ENCODE measurements around the gene CDH4. TPM values are rescaled to one million over a fixed set of nuclear protein-coding genes. Genes with fewer than 3 reads are reported as not detected.

The CDH4 gene
- total and polyA plus RNA-seq, 2 of the 13 experiments (the other 11 are each of a cell fraction or from before 2014, with no cell fraction given): not detected

DNA sequence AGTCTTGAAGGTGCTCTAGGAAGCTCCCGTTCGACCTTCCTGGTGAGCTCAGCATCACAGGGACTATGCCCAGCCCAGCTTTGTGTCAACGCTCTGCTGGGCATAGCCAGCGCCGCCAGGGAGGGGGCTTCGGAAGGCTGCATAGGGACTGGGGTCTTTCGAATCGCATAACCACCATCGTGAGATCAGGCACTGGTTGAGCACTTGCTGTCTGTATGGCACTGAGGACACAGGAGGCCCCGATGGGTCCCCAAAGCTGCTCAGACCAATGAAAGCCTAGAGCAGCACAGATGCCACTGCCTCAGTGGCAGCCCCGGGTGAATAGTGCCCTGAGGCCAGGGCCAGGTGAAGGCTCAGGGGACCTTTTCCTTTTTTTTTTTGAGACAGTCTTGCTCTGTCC, 716.9 kb downstream of the CDH4 start:
- in situ Hi-C loops (cut with HindIII; ENCODE audit: extremely low pct_ligation_motif_present, low pct_unique_long_range_greater_than_20kb) (loop anchor here (5.0 kb wide), 1 partner anchor 52 kb away; no protein-coding TSS in a partner anchor), intact Hi-C loops (cut with micrococcal nuclease; ENCODE audit: unreplicated experiment) (no loop called here)
- TF ChIP-seq, protein P1, sequence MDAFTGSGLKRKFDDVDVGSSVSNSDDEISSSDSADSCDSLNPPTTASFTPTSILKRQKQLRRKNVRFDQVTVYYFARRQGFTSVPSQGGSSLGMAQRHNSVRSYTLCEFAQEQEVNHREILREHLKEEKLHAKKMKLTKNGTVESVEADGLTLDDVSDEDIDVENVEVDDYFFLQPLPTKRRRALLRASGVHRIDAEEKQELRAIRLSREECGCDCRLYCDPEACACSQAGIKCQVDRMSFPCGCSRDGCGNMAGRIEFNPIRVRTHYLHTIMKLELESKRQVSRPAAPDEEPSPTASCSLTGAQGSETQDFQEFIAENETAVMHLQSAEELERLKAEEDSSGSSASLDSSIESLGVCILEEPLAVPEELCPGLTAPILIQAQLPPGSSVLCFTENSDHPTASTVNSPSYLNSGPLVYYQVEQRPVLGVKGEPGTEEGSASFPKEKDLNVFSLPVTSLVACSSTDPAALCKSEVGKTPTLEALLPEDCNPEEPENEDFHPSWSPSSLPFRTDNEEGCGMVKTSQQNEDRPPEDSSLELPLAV (CRISPR knock-in tag; conservative IDR thresholded peaks at IDR 0.05; ENCODE audit: low read depth): no peak
- no peak for TF ChIP-seq CBFB (CRISPR knock-in tag; IDR thresholded peaks at IDR 0.05)
- BruUV-seq (replicated peaks): no TSS peak
- Histone ChIP-seq H3K9ac (ENCODE audit: insufficient read depth, low read depth, low read length) (no peak overlapping the region), H4K20me1 (ENCODE audit: insufficient read depth, low read length) (no peaks in the 10 kb centered on the region), H3K4me1 (ENCODE audit: insufficient read depth, low read length) (peaks cover 29% of the 10 kb centered on the region), H3K27me3 (ENCODE audit: control insufficient read depth in 1 of 2, insufficient read depth in 2 of 2, low read length in 2 of 2) (no peaks in the 10 kb centered on the region; a peak in 1 of 5 replicates), H3K27ac (ENCODE audit: extremely low read length, insufficient read depth, low read length) (no peak overlapping the region), H3K36me3 (replicated peaks in 1 of 2; ENCODE audit: control insufficient read depth in 1 of 2, insufficient read depth in 2 of 2, low read length in 2 of 2) (peaks cover 17 to 24% of the 10 kb centered on the region in 2 experiments; a peak in 4 of 5 replicates), H3K4me2 (ENCODE audit: low read depth, low read length) (no peak overlapping the region), H2AFZ (ENCODE audit: low read length) (no peak overlapping the region), H3K4me3 (replicated peaks in 1 of 3; ENCODE audit: insufficient read depth in 1 of 3, low read depth in 2 of 3, low read length in 3 of 3) (no peak overlapping the region), H3K9me3 (ENCODE audit: low read length) (no peaks in the 10 kb centered on the region), H3K79me2 (ENCODE audit: insufficient read depth, low read length) (no peaks in the 10 kb centered on the region)
- ChIA-PET POLR2A (no interaction called here), CTCF (ENCODE audit: low intra/inter-chr PET ratio, low total read pairs) (no interaction called here)
- no peak for ATAC-seq
- DNase-seq (ENCODE audit: low spot score): no peak
- WGBS (ENCODE audit: low lambda C conversion rate): 65% methylated on average over 11 of the region's 11 CpGs
- FAIRE-seq: no peak

DNA sequence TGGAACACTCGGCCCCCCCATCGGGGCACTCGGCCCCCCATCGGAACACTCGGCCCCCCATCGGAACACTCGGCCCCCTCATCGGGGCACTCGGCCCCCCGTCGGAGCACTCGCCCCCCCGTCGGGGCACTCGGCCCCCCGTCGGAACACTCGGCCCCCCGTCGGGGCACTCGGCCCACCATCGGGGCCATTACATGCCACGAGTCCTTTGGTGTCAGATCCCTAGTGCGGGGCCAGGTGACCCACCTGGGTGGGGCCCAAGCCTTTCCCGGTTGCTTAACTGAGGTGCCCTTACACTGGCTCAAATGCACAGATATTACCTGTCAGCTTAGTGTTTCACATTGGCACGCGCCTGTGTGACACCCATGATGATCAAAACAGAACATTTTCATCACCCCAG, 717.7 kb downstream of the CDH4 start:
- Histone ChIP-seq H2AFZ (ENCODE audit: low read length) (no peak overlapping the region), H3K4me2 (ENCODE audit: low read depth, low read length) (no peak overlapping the region), H3K36me3 (replicated peaks in 1 of 2; ENCODE audit: control insufficient read depth in 1 of 2, insufficient read depth in 2 of 2, low read length in 2 of 2) (peaks cover 23 to 32% of the 10 kb centered on the region in 2 experiments; a peak in 4 of 5 replicates), H3K27me3 (ENCODE audit: control insufficient read depth in 1 of 2, insufficient read depth in 2 of 2, low read length in 2 of 2) (no peaks in the 10 kb centered on the region; a peak in 1 of 5 replicates), H3K9ac (ENCODE audit: insufficient read depth, low read depth, low read length) (no peak overlapping the region), H3K79me2 (ENCODE audit: insufficient read depth, low read length) (no peaks in the 10 kb centered on the region), H3K27ac (ENCODE audit: extremely low read length, insufficient read depth, low read length) (no peak overlapping the region), H3K4me1 (ENCODE audit: insufficient read depth, low read length) (peaks cover 21% of the 10 kb centered on the region), H4K20me1 (ENCODE audit: insufficient read depth, low read length) (no peaks in the 10 kb centered on the region), H3K4me3 (replicated peaks in 1 of 3; ENCODE audit: insufficient read depth in 1 of 3, low read depth in 2 of 3, low read length in 3 of 3) (no peak overlapping the region), H3K9me3 (ENCODE audit: low read length) (no peaks in the 10 kb centered on the region)
- no TSS peak for BruUV-seq (replicated peaks)
- in situ Hi-C loops (cut with HindIII; ENCODE audit: extremely low pct_ligation_motif_present, low pct_unique_long_range_greater_than_20kb) (loop anchor here (5.0 kb wide), 1 partner anchor 53 kb away; no protein-coding TSS in a partner anchor), intact Hi-C loops (cut with micrococcal nuclease; ENCODE audit: unreplicated experiment) (no loop called here)
- POLR2A ChIA-PET: no interaction called here
- TF ChIP-seq, protein P2, sequence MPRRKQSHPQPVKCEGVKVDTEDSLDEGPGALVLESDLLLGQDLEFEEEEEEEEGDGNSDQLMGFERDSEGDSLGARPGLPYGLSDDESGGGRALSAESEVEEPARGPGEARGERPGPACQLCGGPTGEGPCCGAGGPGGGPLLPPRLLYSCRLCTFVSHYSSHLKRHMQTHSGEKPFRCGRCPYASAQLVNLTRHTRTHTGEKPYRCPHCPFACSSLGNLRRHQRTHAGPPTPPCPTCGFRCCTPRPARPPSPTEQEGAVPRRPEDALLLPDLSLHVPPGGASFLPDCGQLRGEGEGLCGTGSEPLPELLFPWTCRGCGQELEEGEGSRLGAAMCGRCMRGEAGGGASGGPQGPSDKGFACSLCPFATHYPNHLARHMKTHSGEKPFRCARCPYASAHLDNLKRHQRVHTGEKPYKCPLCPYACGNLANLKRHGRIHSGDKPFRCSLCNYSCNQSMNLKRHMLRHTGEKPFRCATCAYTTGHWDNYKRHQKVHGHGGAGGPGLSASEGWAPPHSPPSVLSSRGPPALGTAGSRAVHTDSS (CRISPR knock-in tag; conservative IDR thresholded peaks at IDR 0.05): no peak
- TF ChIP-seq AGO2 (optimal IDR thresholded peaks at IDR 0.05; ENCODE audit: low read depth, low read length): peak; percentile 62
- DNase-seq (ENCODE audit: low spot score) (no peak), ATAC-seq (no peak), FAIRE-seq (no peak)
- CTCF ChIA-PET (ENCODE audit: low intra/inter-chr PET ratio, low total read pairs): no interaction called here
- WGBS (ENCODE audit: low lambda C conversion rate): 88% methylated on average over 27 of the region's 27 CpGs

Measured in HepG2 (cell line).